ENCODE measurements around the gene GALK1. TPM values are rescaled to one million over a fixed set of nuclear protein-coding genes. Genes with fewer than 3 reads are reported as not detected.

Gene GALK1
- total RNA-seq, 1 donor from 2014 or later, result 13.5 TPM

DNA sequence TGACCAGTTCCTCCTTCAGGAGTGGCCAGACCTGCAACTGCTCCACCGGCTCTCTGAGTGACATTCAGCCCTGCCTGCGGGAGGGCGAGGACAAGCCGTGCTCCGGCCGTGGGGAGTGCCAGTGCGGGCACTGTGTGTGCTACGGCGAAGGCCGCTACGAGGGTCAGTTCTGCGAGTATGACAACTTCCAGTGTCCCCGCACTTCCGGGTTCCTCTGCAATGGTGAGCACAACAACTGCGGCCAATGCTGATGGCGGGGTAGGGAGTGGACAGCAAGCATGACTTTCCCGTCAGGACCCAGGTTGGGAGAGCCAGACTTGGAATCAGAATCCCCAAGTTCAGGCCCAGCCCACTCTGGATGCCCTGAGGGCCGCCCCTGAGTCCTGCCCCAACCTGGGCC, 31.5 kb downstream of the GALK1 start:
- DNase-seq (ENCODE audit: low spot score in 2 of 2), result no peak
- FAIRE-seq, result no peak

DNA sequence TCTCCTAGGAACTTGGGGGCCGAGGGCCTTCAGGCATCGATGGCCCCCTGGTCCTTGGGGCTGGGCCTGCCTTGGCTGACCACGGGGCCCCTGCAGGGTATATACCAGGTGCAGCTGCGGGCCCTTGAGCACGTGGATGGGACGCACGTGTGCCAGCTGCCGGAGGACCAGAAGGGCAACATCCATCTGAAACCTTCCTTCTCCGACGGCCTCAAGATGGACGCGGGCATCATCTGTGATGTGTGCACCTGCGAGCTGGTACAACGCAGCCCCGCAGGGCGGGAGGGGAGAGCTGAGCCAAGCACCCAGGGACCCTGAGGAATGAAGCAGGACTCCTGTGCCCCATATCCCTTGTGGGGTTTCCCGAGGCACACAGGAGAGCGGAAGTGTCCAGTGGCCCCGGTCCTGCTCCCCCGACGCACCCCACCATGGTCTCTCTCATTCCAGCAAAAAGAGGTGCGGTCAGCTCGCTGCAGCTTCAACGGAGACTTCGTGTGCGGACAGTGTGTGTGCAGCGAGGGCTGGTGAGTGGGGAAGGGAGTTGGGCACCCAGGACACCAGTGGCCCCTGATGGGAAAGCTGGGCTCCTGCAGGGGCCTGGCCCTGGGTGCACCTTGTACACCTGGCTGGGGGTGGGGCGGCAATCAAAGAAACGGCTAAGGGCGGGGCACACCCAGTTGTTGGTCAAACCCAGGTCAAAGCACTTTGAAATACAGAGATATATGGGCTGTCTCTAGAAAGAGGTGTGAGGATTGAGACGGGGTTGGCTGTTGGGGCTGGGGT, 33.1 kb downstream of the GALK1 start:
- DNase-seq (ENCODE audit: low spot score in 2 of 2) (no peak), FAIRE-seq (no peak)

DNA sequence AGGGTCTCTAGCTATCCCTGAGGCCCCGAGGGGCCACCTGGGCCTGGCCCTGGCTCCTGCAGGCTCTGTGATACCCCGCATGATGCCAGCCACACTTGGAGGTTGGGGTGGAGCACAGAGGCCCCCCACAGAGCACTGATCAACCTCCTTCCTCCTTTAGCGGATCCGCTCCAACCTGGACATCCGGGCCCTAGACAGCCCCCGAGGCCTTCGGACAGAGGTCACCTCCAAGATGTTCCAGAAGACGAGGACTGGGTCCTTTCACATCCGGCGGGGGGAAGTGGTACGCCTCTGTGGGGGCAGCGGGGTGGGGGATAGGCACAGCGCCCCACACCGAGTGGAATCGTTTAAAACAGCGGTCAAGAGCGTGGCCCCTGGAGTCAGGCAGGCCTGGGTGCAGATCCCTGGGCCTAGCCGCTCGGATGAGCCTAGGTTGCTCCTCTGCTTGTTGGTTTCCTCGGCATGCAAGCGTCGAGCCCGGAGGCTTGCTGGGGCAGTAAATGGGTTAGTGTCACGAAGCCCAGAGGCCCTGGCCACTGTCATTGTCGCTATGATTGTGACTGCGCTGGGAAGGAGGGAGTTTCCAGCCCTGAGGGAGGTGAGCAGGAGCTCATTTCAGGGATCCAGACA, 33.8 kb downstream of the GALK1 start:
- DNase-seq (ENCODE audit: low spot score in 2 of 2) (no peak), FAIRE-seq (no peak)

DNA sequence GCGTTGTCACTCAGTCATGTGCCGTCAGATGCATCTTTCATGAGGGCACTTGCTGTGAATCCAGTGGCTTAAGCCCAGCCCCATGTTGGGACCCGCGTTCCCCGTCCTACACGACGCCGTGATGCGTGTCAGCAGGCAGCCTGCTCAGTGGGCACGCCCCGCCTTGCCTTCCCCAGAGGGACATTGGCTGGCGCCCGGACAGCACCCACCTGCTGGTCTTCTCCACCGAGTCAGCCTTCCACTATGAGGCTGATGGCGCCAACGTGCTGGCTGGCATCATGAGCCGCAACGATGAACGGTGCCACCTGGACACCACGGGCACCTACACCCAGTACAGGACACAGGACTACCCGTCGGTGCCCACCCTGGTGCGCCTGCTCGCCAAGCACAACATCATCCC, 34.9 kb downstream of the GALK1 start:
- FAIRE-seq (no peak), DNase-seq (ENCODE audit: low spot score in 2 of 2) (no peak)

DNA sequence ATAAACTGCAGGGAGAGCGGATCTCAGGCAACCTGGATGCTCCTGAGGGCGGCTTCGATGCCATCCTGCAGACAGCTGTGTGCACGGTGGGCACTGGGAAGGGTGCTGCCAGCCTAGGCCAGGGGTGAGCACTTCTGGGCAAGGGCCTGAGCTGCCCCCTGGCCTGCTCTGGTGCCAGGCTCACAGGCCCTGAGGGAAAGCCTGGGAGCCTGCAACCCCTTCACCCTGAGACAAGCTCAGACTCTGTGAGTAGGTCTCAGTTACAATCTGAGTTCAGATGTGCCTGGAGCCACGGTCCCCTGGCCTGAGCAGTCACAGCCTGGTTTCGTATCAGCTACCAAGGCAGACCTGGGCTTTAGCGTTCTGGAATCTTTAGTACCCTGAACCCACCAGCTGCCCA, 35.6 kb downstream of the GALK1 start:
- FAIRE-seq (no peak), DNase-seq (ENCODE audit: low spot score in 2 of 2) (no peak)

DNA sequence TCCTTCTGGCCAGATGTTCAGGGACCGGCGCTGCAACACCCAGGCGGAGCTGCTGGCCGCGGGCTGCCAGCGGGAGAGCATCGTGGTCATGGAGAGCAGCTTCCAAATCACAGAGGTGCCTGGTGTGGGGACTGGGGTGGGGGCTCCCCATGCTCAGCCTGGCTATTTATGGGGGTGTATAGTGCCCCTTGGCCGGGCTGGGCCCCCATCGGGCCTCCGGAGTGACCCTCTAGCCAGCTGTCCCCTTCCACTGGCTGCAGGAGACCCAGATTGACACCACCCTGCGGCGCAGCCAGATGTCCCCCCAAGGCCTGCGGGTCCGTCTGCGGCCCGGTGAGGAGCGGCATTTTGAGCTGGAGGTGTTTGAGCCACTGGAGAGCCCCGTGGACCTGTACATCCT, 37.6 kb downstream of the GALK1 start:
- no peak for DNase-seq (ENCODE audit: low spot score in 2 of 2)
- FAIRE-seq, result no peak

DNA sequence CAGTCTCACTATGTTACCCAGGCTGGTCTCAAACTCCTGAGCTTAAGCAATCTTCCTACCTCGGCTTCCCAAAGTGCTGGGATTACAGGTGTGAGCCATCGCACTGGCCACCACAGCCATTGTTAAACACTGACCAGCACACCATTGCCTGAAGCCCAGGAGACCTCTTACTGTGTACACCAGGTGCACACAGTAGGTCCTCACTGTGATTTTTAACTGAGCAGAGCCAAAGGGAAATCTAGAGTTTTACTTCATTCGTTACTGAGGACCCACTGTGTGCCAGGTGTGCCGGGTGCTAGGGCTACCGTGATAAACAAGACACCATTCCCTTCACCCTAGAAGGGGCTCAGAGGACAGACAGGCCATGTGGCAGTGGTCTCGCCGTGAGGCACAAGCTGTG, 39.5 kb downstream of the GALK1 start:
- no peak for FAIRE-seq
- DNase-seq (ENCODE audit: low spot score in 2 of 2), result no peak

DNA sequence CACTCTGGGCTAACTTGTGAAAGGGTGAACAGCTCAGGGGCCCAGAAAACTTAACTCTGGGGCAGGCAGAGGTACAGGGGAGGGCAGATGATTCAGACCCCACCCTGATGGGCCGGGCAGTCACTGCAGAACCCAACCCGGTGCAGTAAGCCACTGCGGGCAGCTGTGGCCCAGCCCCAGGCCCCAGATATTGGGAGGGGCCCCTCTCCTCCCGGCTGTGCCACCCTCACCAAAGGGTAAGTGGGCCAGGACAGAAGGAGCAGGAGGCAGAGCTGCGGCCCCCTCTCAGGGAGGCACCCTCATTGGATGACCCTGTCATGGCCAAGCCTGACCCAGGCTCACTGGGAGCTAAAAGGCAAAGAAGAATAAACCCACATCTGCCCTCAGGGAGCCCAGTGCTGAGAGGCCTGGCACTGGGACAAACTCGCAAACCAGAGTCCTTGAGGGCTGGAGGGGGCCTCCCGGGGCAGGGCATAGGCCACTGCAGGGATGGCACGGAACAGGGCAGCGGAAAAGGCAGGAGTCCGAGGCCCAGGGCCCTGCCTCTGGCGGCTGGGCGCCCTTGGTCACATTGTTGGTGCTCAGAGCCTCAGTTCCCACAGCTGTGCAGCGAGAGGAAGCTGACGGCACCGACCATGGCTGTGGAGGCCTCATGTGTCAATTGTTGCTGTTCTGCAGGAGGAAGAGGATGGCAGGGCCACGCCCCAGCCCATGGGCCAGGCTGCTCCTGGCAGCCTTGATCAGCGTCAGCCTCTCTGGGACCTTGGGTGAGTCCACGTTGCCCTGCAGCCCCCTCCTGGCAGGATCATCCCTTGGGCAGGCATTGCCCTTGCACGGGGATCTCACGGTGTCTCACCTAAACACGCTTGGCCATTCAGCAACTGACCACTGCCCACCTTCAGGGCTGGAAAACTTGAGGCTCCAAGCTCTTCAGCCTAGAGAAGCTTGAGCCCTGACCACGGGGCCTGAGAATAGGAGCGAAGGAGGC, 40.7 kb downstream of the GALK1 start:
- FAIRE-seq (no peak), DNase-seq (ENCODE audit: low spot score in 2 of 2) (no peak)

DNA sequence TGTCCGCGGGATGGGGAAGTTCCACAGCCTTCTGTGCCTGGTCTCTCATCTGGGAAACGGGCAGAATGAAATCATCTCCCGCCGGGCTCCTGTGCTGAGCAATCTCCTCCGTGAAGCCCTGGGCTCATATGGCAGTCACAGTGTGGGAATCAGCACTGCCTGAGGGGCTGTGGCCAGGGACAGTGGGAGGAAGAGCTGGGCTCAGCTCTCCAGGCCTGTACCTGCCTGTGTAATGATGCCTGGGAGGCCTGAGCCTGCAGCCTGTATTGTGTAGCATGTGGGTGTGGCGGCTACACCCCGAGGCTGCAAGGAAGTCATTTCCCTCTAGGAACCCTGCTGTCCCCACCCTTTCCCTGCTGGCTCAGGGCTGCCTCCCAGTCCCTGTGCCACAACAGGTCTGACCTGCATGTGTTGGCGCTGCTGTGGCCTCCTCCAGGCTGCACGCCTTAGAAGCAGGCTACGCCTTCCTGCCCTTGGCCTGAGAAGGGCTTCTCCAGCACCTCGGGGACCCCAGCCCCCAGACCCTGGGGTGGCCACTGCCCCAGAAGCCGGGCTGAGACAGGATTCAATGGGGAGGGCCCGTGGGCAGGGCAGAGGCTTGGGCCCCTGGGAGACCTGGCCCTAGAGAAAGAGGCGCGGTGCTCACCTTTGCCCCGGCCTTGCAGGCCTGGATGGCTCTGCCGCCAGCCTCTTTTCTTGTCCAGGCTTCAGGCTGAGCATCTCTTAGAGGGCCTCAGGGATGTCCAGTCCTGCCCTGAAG, 41.6 kb downstream of the GALK1 start:
- FAIRE-seq (no peak), DNase-seq (ENCODE audit: low spot score in 2 of 2) (no peak)

DNA sequence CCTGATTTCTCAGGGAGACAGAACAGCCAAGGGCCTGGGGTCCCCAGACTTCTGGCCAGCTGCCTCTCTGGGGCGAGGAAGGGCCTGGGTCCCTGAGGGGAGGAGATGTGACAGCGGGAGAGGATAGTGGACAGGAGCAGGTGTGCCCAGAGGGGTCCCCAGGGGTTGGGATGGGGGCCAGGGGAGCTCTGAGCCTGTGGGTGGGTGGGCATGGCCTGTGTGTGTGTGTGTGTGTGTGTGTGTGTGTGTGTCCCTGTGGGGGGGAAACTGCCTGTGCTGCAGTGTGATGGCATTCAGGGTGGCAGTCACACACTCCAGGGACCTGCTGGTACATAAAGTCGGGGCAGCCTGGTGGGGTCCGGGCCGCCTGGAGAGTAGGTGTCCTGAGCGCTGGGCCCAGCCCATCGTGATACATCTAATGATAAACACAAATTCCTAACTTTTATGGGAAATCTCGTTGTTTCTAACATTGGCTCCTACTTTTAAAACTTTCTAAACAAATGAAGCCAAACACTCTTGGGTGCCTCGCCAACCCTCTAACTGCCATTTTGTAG, 42.4 kb downstream of the GALK1 start:
- FAIRE-seq (no peak), DNase-seq (ENCODE audit: low spot score in 2 of 2) (no peak)

DNA sequence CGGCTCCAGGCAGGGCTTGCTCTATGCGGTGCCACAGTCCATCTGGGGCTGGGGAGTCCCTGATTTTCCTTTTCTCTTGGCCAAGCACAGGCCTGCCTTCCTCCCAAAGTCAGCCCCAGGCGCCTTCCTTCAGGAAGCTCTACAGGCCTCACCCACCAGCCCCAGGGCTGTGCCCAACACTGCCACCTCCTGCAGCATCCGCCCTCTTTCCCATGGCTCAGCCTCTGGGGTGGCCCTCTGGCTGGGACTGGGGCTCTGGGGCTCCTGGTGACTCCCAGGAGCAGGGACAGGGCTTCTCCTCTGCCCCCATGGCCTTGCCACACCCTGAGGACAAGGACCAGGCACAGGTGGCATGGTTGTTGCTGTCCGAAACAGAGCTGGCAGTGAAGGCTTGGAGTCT, 42.9 kb downstream of the GALK1 start:
- FAIRE-seq, result no peak
- DNase-seq (ENCODE audit: low spot score in 2 of 2), result no peak

DNA sequence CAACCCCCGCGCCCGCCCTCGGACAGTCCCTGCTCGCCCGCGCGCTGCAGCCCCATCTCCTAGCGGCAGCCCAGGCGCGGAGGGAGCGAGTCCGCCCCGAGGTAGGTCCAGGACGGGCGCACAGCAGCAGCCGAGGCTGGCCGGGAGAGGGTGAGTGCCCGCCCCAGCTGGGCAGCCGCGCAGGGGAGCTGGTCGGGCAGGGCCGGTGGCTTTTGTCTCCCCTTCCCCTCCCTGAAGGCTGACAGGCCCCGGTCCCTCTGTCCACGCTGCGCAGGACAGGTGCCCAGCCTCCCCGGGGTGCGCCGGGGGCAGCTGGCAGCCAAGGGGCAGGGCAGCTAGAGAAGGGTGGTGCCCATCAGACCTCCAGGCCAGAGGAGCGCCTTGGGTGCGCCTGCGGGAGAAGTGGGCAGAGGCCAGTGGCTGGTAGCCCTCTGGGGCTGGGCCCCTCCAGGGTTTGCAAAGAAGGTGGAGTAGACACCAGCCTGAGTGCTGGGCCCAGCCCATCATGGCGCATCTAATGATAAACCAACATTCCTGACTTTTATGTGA, 43.5 kb downstream of the GALK1 start:
- FAIRE-seq, result no peak
- no peak for DNase-seq (ENCODE audit: low spot score in 2 of 2)

DNA sequence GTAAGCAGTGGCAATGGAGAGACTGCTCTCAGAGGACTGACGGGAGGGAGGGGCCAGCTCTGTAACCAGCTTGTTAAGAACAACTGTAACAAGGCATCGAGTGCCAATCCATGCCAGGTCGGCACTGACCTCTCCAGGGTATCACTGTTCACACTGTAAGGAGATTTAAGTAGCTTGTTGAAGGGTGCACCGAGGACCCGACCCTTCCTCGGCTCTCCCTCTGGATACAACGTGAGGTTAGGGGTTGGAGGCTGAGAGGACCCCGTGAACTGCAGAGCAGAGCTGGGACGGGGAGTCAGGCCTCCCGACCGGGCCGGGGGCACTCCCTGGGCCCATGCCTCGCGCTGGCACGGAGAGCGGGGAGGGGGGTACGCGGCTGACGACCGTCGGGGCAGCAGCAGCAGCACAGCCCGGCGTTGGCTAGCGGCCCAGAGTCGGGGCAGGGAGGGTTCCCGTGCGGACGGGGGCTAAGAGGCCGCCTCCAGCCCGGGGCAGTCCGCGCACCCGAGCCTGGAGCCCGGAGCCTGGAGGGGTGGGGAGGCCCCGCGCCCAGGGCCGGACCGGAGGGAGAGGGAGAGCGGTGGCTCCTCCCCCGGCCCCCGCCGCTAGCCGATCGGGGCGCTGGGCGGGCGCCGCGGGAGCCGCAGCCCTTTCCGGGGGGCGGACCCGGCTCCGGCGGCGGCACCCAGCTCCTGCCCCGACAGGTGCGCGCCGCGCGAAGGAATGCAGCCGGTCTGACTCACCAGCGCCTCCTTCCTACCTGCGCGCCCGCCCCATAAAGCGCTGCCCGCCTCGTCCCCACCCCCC, 44.1 kb downstream of the GALK1 start, which contains the start of gene ITGB4:
Gene ITGB4 (plus strand): TSS at position 804 of the 807 bp plus-strand sequence. CDS start 3,245 bp downstream, outside the sequence.
- FAIRE-seq (no peak), DNase-seq (ENCODE audit: low spot score in 2 of 2) (peak; percentile 74 to 76)

DNA sequence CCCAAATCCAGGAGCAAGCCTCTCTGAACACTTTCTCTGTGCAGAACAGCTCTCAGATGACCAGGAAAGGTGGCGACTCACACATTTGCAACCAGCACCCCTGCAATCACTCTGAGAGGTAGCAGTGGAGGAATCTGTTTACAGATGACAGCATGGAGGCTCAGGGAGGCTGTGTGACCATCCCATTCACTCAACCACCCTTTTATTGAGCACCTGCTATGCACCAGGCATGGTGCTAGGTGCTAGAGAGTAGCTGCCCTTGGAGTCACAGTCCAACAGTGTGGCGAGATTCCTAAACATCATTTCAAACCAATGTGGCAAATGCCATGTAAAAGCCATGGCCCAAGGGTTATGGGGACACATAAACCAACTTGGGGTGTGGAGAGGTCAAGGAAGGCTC, 45.3 kb downstream of the GALK1 start:
- DNase-seq (ENCODE audit: low spot score in 2 of 2), result no peak
- FAIRE-seq, result no peak

DNA sequence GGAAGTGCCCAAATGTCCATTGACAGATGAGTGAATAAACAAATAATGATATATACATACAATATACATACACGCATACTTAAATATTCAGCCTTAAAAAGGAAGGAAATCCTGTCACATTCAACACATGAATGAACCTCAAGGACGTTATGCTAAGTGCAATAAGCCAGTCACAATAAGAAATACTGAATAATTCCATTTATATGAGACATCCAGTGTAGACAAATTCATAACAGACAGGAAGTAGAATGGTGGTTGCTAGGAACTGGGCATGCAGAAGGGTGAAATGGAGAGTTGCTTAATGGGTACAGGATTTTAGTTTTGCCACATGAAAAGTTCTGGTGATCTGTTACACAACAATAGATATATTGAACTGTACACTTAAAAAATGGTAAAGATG, 52.5 kb downstream of the GALK1 start:
- FAIRE-seq (no peak), DNase-seq (ENCODE audit: low spot score in 2 of 2) (no peak)
